GM23338 (cell line): ENCODE results near the gene FCRL6.

Experiments
- CREB1 ChIP-seq: fragments of 250-450 bp; sonication (Bioruptor Pico); IDR thresholded peaks from 2 replicates; pipeline ENCODE4 v1.5.0; 2020; ENCODE audit warnings: low read depth, mild to moderate bottlenecking, moderate library complexity
- EZH2 ChIP-seq: fragments of 200-600 bp; sonication (generic); IDR thresholded peaks from one replicate; pipeline ENCODE4 v1.8.0; 2017; ENCODE audit warnings: antibody characterized with exemption, mild to moderate bottlenecking, low read depth; ENCODE audit not compliant: unreplicated experiment
- EZH2phosphoT487 ChIP-seq: fragments of 200-600 bp; sonication (generic); IDR thresholded peaks from one replicate; pipeline ENCODE4 v1.8.1; 2018; ENCODE audit warnings: antibody characterized with exemption; ENCODE audit not compliant: unreplicated experiment
- JUNB ChIP-seq: IDR thresholded peaks from one replicate; pipeline ENCODE4 v1.6.1; 2016; ENCODE audit warnings: antibody characterized with exemption; ENCODE audit not compliant: unreplicated experiment
- NANOG ChIP-seq: IDR thresholded peaks from 2 replicates; pipeline ENCODE4 v1.6.1; 2016; ENCODE audit warnings: antibody characterized with exemption, borderline replicate concordance
- POLR2AphosphoS5 ChIP-seq: IDR thresholded peaks from 2 replicates; pipeline ENCODE4 v1.6.1; 2016; ENCODE audit warnings: antibody characterized with exemption, low read depth
- STAT1 ChIP-seq: IDR thresholded peaks from one replicate; pipeline ENCODE4 v1.6.1; 2016; ENCODE audit warnings: antibody characterized with exemption; ENCODE audit not compliant: unreplicated experiment
- ZNF114 ChIP-seq: fragments of 250-450 bp; sonication (Bioruptor Pico); IDR thresholded peaks from 2 replicates; pipeline ENCODE4 v1.5.0; 2020; ENCODE audit warnings: mild to moderate bottlenecking, moderate library complexity
- ZNF331 ChIP-seq: fragments of 250-450 bp; sonication (Bioruptor Pico); IDR thresholded peaks from 2 replicates; pipeline ENCODE4 v1.5.0; 2020; ENCODE audit warnings: low read depth, mild to moderate bottlenecking, moderate library complexity
- TF ChIP-seq, protein P1 (sequence below), 2 experiments: fragments of 200-600 bp in 1 of 2; sonication (generic) in 1 of 2; conservative IDR thresholded peaks; 2 replicates each; pipeline versions ENCODE4 v1.5.1 to v1.6.1; 2016 to 2017; ENCODE audit warnings: antibody characterized with exemption in 2 of 2, low read depth in 2 of 2, mild to moderate bottlenecking in 2 of 2, moderate library complexity in 1 of 2
- TF ChIP-seq, protein P2 (sequence below): IDR thresholded peaks from one replicate; pipeline ENCODE4 v1.6.1; 2018; ENCODE audit warnings: antibody characterized with exemption; ENCODE audit not compliant: unreplicated experiment
- TF ChIP-seq, protein P3 (sequence below): IDR thresholded peaks from 2 replicates; pipeline ENCODE4 v1.6.1; 2016; ENCODE audit warnings: antibody characterized with exemption
- TF ChIP-seq, protein P4 (sequence below): fragments of 250-450 bp; sonication (Bioruptor Pico); IDR thresholded peaks from 2 replicates; pipeline ENCODE4 v1.5.0; 2020; ENCODE audit warnings: mild to moderate bottlenecking, moderate library complexity

GRCh38 chr1:159856576-159856975 is 54.4 kb downstream of the FCRL6 start:
- TF ChIP-seq, protein P1, sequence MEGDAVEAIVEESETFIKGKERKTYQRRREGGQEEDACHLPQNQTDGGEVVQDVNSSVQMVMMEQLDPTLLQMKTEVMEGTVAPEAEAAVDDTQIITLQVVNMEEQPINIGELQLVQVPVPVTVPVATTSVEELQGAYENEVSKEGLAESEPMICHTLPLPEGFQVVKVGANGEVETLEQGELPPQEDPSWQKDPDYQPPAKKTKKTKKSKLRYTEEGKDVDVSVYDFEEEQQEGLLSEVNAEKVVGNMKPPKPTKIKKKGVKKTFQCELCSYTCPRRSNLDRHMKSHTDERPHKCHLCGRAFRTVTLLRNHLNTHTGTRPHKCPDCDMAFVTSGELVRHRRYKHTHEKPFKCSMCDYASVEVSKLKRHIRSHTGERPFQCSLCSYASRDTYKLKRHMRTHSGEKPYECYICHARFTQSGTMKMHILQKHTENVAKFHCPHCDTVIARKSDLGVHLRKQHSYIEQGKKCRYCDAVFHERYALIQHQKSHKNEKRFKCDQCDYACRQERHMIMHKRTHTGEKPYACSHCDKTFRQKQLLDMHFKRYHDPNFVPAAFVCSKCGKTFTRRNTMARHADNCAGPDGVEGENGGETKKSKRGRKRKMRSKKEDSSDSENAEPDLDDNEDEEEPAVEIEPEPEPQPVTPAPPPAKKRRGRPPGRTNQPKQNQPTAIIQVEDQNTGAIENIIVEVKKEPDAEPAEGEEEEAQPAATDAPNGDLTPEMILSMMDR (conservative IDR thresholded peaks at IDR 0.05; ENCODE audit: low read depth in 2 of 2), result no peak
- TF ChIP-seq CREB1 (no peak), NANOG (no peak), POLR2AphosphoS5 (no peak), EZH2 (no peak), ZNF331 (CRISPR knock-in tag) (no peak), JUNB (no peak), EZH2phosphoT487 (no peak), ZNF114 (CRISPR knock-in tag) (no peak), STAT1 (no peak)
- TF ChIP-seq, protein P2, sequence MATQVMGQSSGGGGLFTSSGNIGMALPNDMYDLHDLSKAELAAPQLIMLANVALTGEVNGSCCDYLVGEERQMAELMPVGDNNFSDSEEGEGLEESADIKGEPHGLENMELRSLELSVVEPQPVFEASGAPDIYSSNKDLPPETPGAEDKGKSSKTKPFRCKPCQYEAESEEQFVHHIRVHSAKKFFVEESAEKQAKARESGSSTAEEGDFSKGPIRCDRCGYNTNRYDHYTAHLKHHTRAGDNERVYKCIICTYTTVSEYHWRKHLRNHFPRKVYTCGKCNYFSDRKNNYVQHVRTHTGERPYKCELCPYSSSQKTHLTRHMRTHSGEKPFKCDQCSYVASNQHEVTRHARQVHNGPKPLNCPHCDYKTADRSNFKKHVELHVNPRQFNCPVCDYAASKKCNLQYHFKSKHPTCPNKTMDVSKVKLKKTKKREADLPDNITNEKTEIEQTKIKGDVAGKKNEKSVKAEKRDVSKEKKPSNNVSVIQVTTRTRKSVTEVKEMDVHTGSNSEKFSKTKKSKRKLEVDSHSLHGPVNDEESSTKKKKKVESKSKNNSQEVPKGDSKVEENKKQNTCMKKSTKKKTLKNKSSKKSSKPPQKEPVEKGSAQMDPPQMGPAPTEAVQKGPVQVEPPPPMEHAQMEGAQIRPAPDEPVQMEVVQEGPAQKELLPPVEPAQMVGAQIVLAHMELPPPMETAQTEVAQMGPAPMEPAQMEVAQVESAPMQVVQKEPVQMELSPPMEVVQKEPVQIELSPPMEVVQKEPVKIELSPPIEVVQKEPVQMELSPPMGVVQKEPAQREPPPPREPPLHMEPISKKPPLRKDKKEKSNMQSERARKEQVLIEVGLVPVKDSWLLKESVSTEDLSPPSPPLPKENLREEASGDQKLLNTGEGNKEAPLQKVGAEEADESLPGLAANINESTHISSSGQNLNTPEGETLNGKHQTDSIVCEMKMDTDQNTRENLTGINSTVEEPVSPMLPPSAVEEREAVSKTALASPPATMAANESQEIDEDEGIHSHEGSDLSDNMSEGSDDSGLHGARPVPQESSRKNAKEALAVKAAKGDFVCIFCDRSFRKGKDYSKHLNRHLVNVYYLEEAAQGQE, result no peak
- TF ChIP-seq, protein P3, sequence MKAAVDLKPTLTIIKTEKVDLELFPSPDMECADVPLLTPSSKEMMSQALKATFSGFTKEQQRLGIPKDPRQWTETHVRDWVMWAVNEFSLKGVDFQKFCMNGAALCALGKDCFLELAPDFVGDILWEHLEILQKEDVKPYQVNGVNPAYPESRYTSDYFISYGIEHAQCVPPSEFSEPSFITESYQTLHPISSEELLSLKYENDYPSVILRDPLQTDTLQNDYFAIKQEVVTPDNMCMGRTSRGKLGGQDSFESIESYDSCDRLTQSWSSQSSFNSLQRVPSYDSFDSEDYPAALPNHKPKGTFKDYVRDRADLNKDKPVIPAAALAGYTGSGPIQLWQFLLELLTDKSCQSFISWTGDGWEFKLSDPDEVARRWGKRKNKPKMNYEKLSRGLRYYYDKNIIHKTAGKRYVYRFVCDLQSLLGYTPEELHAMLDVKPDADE, result no peak
- TF ChIP-seq, protein P4, sequence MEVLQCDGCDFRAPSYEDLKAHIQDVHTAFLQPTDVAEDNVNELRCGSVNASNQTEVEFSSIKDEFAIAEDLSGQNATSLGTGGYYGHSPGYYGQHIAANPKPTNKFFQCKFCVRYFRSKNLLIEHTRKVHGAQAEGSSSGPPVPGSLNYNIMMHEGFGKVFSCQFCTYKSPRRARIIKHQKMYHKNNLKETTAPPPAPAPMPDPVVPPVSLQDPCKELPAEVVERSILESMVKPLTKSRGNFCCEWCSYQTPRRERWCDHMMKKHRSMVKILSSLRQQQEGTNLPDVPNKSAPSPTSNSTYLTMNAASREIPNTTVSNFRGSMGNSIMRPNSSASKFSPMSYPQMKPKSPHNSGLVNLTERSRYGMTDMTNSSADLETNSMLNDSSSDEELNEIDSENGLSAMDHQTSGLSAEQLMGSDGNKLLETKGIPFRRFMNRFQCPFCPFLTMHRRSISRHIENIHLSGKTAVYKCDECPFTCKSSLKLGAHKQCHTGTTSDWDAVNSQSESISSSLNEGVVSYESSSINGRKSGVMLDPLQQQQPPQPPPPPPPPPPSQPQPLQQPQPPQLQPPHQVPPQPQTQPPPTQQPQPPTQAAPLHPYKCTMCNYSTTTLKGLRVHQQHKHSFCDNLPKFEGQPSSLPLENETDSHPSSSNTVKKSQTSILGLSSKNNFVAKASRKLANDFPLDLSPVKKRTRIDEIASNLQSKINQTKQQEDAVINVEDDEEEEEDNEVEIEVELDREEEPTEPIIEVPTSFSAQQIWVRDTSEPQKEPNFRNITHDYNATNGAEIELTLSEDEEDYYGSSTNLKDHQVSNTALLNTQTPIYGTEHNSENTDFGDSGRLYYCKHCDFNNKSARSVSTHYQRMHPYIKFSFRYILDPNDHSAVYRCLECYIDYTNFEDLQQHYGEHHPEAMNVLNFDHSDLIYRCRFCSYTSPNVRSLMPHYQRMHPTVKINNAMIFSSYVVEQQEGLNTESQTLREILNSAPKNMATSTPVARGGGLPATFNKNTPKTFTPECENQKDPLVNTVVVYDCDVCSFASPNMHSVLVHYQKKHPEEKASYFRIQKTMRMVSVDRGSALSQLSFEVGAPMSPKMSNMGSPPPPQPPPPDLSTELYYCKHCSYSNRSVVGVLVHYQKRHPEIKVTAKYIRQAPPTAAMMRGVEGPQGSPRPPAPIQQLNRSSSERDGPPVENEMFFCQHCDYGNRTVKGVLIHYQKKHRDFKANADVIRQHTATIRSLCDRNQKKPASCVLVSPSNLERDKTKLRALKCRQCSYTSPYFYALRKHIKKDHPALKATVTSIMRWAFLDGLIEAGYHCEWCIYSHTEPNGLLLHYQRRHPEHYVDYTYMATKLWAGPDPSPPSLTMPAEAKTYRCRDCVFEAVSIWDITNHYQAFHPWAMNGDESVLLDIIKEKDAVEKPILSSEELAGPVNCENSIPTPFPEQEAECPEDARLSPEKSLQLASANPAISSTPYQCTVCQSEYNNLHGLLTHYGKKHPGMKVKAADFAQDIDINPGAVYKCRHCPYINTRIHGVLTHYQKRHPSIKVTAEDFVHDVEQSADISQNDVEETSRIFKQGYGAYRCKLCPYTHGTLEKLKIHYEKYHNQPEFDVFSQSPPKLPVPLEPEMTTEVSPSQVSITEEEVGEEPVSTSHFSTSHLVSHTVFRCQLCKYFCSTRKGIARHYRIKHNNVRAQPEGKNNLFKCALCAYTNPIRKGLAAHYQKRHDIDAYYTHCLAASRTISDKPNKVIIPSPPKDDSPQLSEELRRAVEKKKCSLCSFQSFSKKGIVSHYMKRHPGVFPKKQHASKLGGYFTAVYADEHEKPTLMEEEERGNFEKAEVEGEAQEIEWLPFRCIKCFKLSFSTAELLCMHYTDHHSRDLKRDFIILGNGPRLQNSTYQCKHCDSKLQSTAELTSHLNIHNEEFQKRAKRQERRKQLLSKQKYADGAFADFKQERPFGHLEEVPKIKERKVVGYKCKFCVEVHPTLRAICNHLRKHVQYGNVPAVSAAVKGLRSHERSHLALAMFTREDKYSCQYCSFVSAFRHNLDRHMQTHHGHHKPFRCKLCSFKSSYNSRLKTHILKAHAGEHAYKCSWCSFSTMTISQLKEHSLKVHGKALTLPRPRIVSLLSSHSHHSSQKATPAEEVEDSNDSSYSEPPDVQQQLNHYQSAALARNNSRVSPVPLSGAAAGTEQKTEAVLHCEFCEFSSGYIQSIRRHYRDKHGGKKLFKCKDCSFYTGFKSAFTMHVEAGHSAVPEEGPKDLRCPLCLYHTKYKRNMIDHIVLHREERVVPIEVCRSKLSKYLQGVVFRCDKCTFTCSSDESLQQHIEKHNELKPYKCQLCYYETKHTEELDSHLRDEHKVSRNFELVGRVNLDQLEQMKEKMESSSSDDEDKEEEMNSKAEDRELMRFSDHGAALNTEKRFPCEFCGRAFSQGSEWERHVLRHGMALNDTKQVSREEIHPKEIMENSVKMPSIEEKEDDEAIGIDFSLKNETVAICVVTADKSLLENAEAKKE (CRISPR knock-in tag), result no peak
